Activated T-cell treated with anti-CD3 and anti-CD28 coated beads, Interleukin-2, amount 50 U/mL, for 24 hours (primary cell): ENCODE measurements around the gene SCN2B.

ENCODE experiments used
- DNase-seq: peaks from one replicate; pipeline ENCODE4 v3.0.0-alpha.2; 2020
- H3K27ac Mint-ChIP-seq: 2 replicates; pipeline ENCODE4 v1.8.0; 2020; ENCODE audit warnings: mild to moderate bottlenecking, mixed read lengths
- H3K27me3 Mint-ChIP-seq: 2 replicates; pipeline ENCODE4 v1.8.0; 2020; ENCODE audit warnings: mixed read lengths
- H3K36me3 Mint-ChIP-seq: 2 replicates; pipeline ENCODE4 v1.8.0; 2020; ENCODE audit warnings: low read depth, mixed read lengths
- H3K4me1 Mint-ChIP-seq: 2 replicates; pipeline ENCODE4 v1.8.0; 2020; ENCODE audit warnings: low read depth, mixed read lengths
- H3K4me3 Mint-ChIP-seq: 2 replicates; pipeline ENCODE4 v1.8.0; 2020; ENCODE audit warnings: mild to moderate bottlenecking, moderate library complexity, mixed read lengths
- H3K9me3 Mint-ChIP-seq: 2 replicates; pipeline ENCODE4 v1.8.0; 2020; ENCODE audit warnings: mixed read lengths

The SCN2B gene

GRCh38 chr11:118213201-118213600 lies 36.8 kb upstream of the SCN2B start:
- H3K9me3 Mint-ChIP-seq = no peaks in the 10 kb centered on the region
- no peak overlapping the region for H3K27ac Mint-ChIP-seq
- peaks cover 93% of the 10 kb centered on the region for H3K4me1 Mint-ChIP-seq
- H3K36me3 Mint-ChIP-seq = peaks cover 83% of the 10 kb centered on the region
- H3K4me3 Mint-ChIP-seq = peak overlapping the region; percentile 85
- no peak for DNase-seq
- no peaks in the 10 kb centered on the region for H3K27me3 Mint-ChIP-seq

GRCh38 chr11:118212781-118213191 lies 36.3 kb upstream of the SCN2B start:
- Mint-ChIP-seq H3K9me3 (no peaks in the 10 kb centered on the region), H3K27me3 (no peaks in the 10 kb centered on the region), H3K36me3 (peaks cover 85% of the 10 kb centered on the region), H3K27ac (no peak overlapping the region), H3K4me1 (peaks cover 93% of the 10 kb centered on the region), H3K4me3 (peak overlapping the region; percentile 85)
- no peak for DNase-seq

- Mint-ChIP-seq H3K4me3 (peak overlapping the region; percentile 85), H3K36me3 (peaks cover 87% of the 10 kb centered on the region)
Measured at GRCh38 chr11:118212131-118212725, 35.8 kb upstream of the SCN2B start.

GRCh38 chr11:118211006-118211405 lies 34.6 kb upstream of the SCN2B start:
- Mint-ChIP-seq H3K27ac (no peak overlapping the region), H3K27me3 (no peaks in the 10 kb centered on the region), H3K4me1 (peaks cover 94% of the 10 kb centered on the region), H3K36me3 (peaks cover 83% of the 10 kb centered on the region), H3K9me3 (no peaks in the 10 kb centered on the region), H3K4me3 (no peak overlapping the region)
- no peak for DNase-seq

More at GRCh38 chr11:118212131-118212725, 35.8 kb upstream of the SCN2B start:
- Mint-ChIP-seq H3K4me1 (peaks cover 92% of the 10 kb centered on the region), H3K9me3 (no peaks in the 10 kb centered on the region), H3K27me3 (no peaks in the 10 kb centered on the region), H3K27ac (no peak overlapping the region)
- DNase-seq = no peak

- Mint-ChIP-seq H3K9me3 (peaks cover 3% of the 10 kb centered on the region), H3K36me3 (peaks cover 78% of the 10 kb centered on the region), H3K27me3 (no peaks in the 10 kb centered on the region), H3K27ac (no peak overlapping the region), H3K4me1 (peaks cover 94% of the 10 kb centered on the region), H3K4me3 (no peak overlapping the region)
- no peak for DNase-seq
Measured at GRCh38 chr11:118210323-118210722, 33.9 kb upstream of the SCN2B start.

- Mint-ChIP-seq H3K27me3 (no peaks in the 10 kb centered on the region), H3K4me1 (peaks cover 84% of the 10 kb centered on the region), H3K9me3 (peaks cover 3% of the 10 kb centered on the region), H3K27ac (peak overlapping the region; percentile 94), H3K36me3 (peaks cover 65% of the 10 kb centered on the region), H3K4me3 (peak overlapping the region; percentile 34)
- DNase-seq = no peak
Measured at GRCh38 chr11:118209033-118209432, 32.6 kb upstream of the SCN2B start.

GRCh38 chr11:118207079-118207478 lies 30.6 kb upstream of the SCN2B start:
- Mint-ChIP-seq H3K27me3 (no peaks in the 10 kb centered on the region), H3K4me1 (peaks cover 65% of the 10 kb centered on the region), H3K27ac (no peak overlapping the region), H3K36me3 (peaks cover 46% of the 10 kb centered on the region), H3K9me3 (peaks cover 3% of the 10 kb centered on the region), H3K4me3 (peak overlapping the region; percentile 30)
- DNase-seq = no peak

GRCh38 chr11:118206391-118207031 lies 30.1 kb upstream of the SCN2B start:
- H3K27ac Mint-ChIP-seq = no peak overlapping the region
- no peaks in the 10 kb centered on the region for H3K27me3 Mint-ChIP-seq
- peak overlapping the region; percentile 30 for H3K4me3 Mint-ChIP-seq
- DNase-seq = no peak
- peaks cover 59% of the 10 kb centered on the region for H3K4me1 Mint-ChIP-seq
- H3K9me3 Mint-ChIP-seq = peaks cover 3% of the 10 kb centered on the region
- H3K36me3 Mint-ChIP-seq = peaks cover 40% of the 10 kb centered on the region

- Mint-ChIP-seq H3K36me3 (peaks cover 33% of the 10 kb centered on the region), H3K4me3 (peak overlapping the region; percentile 30), H3K4me1 (peaks cover 52% of the 10 kb centered on the region), H3K27me3 (no peaks in the 10 kb centered on the region), H3K9me3 (peaks cover 3% of the 10 kb centered on the region), H3K27ac (no peak overlapping the region)
- DNase-seq = no peak
Measured at GRCh38 chr11:118205606-118206378, 29.4 kb upstream of the SCN2B start.

GRCh38 chr11:118202599-118203422 lies 26.4 kb upstream of the SCN2B start:
- H3K27me3 Mint-ChIP-seq = no peaks in the 10 kb centered on the region
- H3K36me3 Mint-ChIP-seq = peaks cover 21% of the 10 kb centered on the region
- no peak overlapping the region for H3K27ac Mint-ChIP-seq
- peaks cover 42% of the 10 kb centered on the region for H3K4me1 Mint-ChIP-seq
- H3K9me3 Mint-ChIP-seq = peaks cover 3% of the 10 kb centered on the region
- DNase-seq = peak; percentile 66
- no peak overlapping the region for H3K4me3 Mint-ChIP-seq

GRCh38 chr11:118201966-118202365 lies 25.5 kb upstream of the SCN2B start:
- Mint-ChIP-seq H3K36me3 (peaks cover 25% of the 10 kb centered on the region), H3K9me3 (peaks cover 3% of the 10 kb centered on the region), H3K27me3 (no peaks in the 10 kb centered on the region), H3K4me1 (peaks cover 35% of the 10 kb centered on the region), H3K27ac (no peak overlapping the region), H3K4me3 (no peak overlapping the region)
- no peak for DNase-seq

GRCh38 chr11:118200901-118201680 lies 24.7 kb upstream of the SCN2B start:
- no peaks in the 10 kb centered on the region for H3K27me3 Mint-ChIP-seq
- peaks cover 26% of the 10 kb centered on the region for H3K4me1 Mint-ChIP-seq
- H3K4me3 Mint-ChIP-seq = no peak overlapping the region
- peaks cover 3% of the 10 kb centered on the region for H3K9me3 Mint-ChIP-seq
- no peak overlapping the region for H3K27ac Mint-ChIP-seq
- peaks cover 34% of the 10 kb centered on the region for H3K36me3 Mint-ChIP-seq
- DNase-seq = peak; percentile 56

- Mint-ChIP-seq H3K27me3 (no peaks in the 10 kb centered on the region), H3K4me3 (no peak overlapping the region), H3K9me3 (no peaks in the 10 kb centered on the region), H3K36me3 (peaks cover 40% of the 10 kb centered on the region), H3K4me1 (peaks cover 20% of the 10 kb centered on the region), H3K27ac (no peak overlapping the region)
- DNase-seq = peak; percentile 47
Measured at GRCh38 chr11:118200497-118200896, 24.1 kb upstream of the SCN2B start.

- no peak overlapping the region for H3K27ac Mint-ChIP-seq
Measured at GRCh38 chr11:118199135-118199534, 22.7 kb upstream of the SCN2B start.

More at GRCh38 chr11:118199135-118199534, 22.7 kb upstream of the SCN2B start:
- Mint-ChIP-seq H3K9me3 (no peaks in the 10 kb centered on the region), H3K36me3 (peaks cover 53% of the 10 kb centered on the region), H3K27me3 (no peaks in the 10 kb centered on the region), H3K4me1 (peaks cover 18% of the 10 kb centered on the region), H3K4me3 (peak overlapping the region; percentile 49)
- DNase-seq = no peak
